ENCODE measurements around the gene FAN1. TPM values are rescaled to one million over a fixed set of nuclear protein-coding genes. Genes with fewer than 3 reads are reported as not detected.

Gene FAN1
- polyA plus RNA-seq, 1 of the 3 experiments (the other 2 are of a cell fraction), result 5.7 TPM

DNA sequence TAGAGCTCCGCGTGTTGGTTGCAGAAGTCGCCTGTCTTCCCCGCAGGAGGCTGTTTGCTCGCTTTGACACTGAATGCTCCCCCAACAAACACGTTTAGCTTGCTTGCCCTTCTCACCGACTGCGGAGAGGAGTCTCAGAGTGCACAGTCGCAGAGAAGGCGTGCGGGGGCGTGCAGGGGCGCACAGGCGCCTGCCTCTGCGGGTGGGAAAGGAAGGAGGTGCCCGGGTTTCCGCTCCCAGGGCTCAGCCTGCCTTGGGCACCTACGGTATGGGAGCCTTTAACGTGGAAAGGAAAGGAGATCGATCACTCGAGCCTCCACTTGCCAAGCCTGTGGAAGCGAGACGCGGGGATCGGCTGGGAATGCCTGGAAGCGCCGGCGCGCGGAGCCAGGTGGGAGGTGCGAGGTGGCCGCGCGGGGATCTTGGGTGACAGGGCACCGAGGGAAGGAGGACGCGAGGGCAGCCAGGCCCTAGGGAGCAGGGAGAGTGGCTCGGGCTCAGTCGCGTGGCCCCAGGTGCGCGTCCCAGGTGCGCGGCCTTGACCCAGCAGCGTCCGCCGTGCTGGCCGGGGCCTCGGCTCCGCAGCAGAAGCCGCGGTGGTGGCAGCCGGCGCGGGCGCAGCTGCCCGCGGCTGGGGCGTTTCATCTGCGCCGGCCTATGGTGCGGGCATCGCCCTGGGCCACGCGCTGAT is at the start of gene FAN1 (continued):
- TF ChIP-seq REST (IDR thresholded peaks at IDR 0.05; ENCODE audit: low read depth, low read length) (peak; percentile 63; the same call in 1 of the 2 replicates), TCF12 (IDR thresholded peaks at IDR 0.05) (peak; percentile 42; the same call in 1 of the 2 replicates), NFIC (IDR thresholded peaks at IDR 0.05; ENCODE audit: borderline replicate concordance) (no peak), EZH2phosphoT487 (IDR thresholded peaks at IDR 0.05; ENCODE audit: borderline replicate concordance, low read depth) (no peak), USF1 (IDR thresholded peaks at IDR 0.05; ENCODE audit: borderline replicate concordance, low read depth) (peak; percentile 16; the same call in 1 of the 2 replicates), FOSL2 (IDR thresholded peaks at IDR 0.05; ENCODE audit: borderline replicate concordance, low read depth) (no peak), RCOR1 (IDR thresholded peaks at IDR 0.05; ENCODE audit: low read length) (0 out of 2 replicates have a peak, but pooled peaks have one; percentile 4), NRF1 (IDR thresholded peaks at IDR 0.05; ENCODE audit: low read depth, low read length) (0 out of 2 replicates have a peak, but pooled peaks have one; percentile 24), RFX5 (IDR thresholded peaks at IDR 0.05; ENCODE audit: low read length) (no peak)

GRCh38 chr15:30859091-30859874 is 44.4 kb upstream of the FAN1 start:
- no peaks in the 10 kb centered on the region for H3F3A ChIP-seq (replicated peaks; ENCODE audit: insufficient read depth)
- H3K9ac ChIP-seq, result no peak overlapping the region
- no peaks in the 10 kb centered on the region for H3K36me3 ChIP-seq (replicated peaks in 1 of 2; ENCODE audit: control insufficient read depth in 1 of 2, insufficient read depth in 2 of 2, low read length in 1 of 2)
- H3K4me1 ChIP-seq (ENCODE audit: control insufficient read depth in 1 of 2, insufficient read depth in 2 of 2, low read depth in 1 of 2, low read length in 1 of 2), result no peaks in the 10 kb centered on the region
- H3K4me3 ChIP-seq (ENCODE audit: low read depth in 2 of 2, low read length in 1 of 2), result no peak overlapping the region; a peak in 1 of 4 replicates
- H3K9me2 ChIP-seq, result no peaks in the 10 kb centered on the region
- WGBS (ENCODE audit: low lambda C conversion rate), result 8% methylated on average over 7 of the region's 7 CpGs
- no peak overlapping the region for H3K27ac ChIP-seq (ENCODE audit: low read depth in 2 of 2, low read length in 1 of 2)
- CTCF ChIA-PET, result interaction anchor here (0.7 to 4.5 kb wide), 43 partner anchors 9 to 629 kb away, joined by 3 to 36 read pairs (median 4); no protein-coding TSS in a partner anchor
- H3K79me2 ChIP-seq (ENCODE audit: insufficient read depth), result no peaks in the 10 kb centered on the region
- H3K27me3 ChIP-seq (ENCODE audit: insufficient read depth), result no peaks in the 10 kb centered on the region
- H3K9me3 ChIP-seq, result no peaks in the 10 kb centered on the region
- POLR2A ChIA-PET, result no interaction called here
- no peaks in the 10 kb centered on the region for H4K20me1 ChIP-seq (ENCODE audit: insufficient read depth)
- H3K4me2 ChIP-seq, result peak overlapping the region; percentile 14; the same call in 1 of the 2 replicates
- TF ChIP-seq SMC3 (IDR thresholded peaks at IDR 0.05; ENCODE audit: low read depth, low read length) (peak; percentile 45), RAD21 (IDR thresholded peaks at IDR 0.05; ENCODE audit: low read length) (peak; percentile 58), GABPA (IDR thresholded peaks at IDR 0.05; ENCODE audit: low read depth) (no peak), YY1 (IDR thresholded peaks at IDR 0.05; ENCODE audit: low read depth) (no peak)
- TF ChIP-seq, protein P1, sequence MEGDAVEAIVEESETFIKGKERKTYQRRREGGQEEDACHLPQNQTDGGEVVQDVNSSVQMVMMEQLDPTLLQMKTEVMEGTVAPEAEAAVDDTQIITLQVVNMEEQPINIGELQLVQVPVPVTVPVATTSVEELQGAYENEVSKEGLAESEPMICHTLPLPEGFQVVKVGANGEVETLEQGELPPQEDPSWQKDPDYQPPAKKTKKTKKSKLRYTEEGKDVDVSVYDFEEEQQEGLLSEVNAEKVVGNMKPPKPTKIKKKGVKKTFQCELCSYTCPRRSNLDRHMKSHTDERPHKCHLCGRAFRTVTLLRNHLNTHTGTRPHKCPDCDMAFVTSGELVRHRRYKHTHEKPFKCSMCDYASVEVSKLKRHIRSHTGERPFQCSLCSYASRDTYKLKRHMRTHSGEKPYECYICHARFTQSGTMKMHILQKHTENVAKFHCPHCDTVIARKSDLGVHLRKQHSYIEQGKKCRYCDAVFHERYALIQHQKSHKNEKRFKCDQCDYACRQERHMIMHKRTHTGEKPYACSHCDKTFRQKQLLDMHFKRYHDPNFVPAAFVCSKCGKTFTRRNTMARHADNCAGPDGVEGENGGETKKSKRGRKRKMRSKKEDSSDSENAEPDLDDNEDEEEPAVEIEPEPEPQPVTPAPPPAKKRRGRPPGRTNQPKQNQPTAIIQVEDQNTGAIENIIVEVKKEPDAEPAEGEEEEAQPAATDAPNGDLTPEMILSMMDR (IDR thresholded peaks at IDR 0.05), result peak; percentile 72
- peak; percentile 47 for DNase-seq
- peak overlapping the region; percentile 64 for H2AFZ ChIP-seq (ENCODE audit: low read depth)
